Mesendoderm (in vitro differentiated cells): Measurements from ENCODE around the gene CDC42EP1.
"Not testable (repeated sequence)": the region's sequence is repeated elsewhere in the genome, so short reads cannot be mapped to it uniquely, and the experiment has no call there.

Experiments used
- DNase-seq: peaks from one replicate; pipeline ENCODE4 v3.0.0; 2013
- H2AK5ac ChIP-seq: 2 replicates; pipeline ENCODE4 v1.6.1; 2013; ENCODE audit warnings: low read length, inconsistent platforms
- H2BK120ac ChIP-seq: 2 replicates; pipeline ENCODE4 v1.6.1; 2013; ENCODE audit warnings: low read depth, mild to moderate bottlenecking, low read length, moderate library complexity, mixed read lengths
- H2BK15ac ChIP-seq: replicated peaks from 2 replicates; pipeline ENCODE4 v1.6.1; 2013; ENCODE audit warnings: low read depth, mild to moderate bottlenecking, moderate library complexity
- H2BK5ac ChIP-seq: 2 replicates; pipeline ENCODE4 v1.6.1; 2013; ENCODE audit warnings: low read length, inconsistent platforms
- H3K18ac ChIP-seq: 2 replicates; pipeline ENCODE4 v1.6.1; 2013; ENCODE audit warnings: mild to moderate bottlenecking, low read length, mixed read lengths
- H3K23ac ChIP-seq: one replicate; pipeline ENCODE4 v1.6.1; 2013; ENCODE audit warnings: low read length
- H3K27ac ChIP-seq: 2 replicates; pipeline ENCODE4 v1.5.1; 2013; ENCODE audit warnings: low read depth, mild to moderate bottlenecking, inconsistent platforms, low read length, moderate library complexity
- H3K27me3 ChIP-seq: 2 replicates; pipeline ENCODE4 v1.6.1; 2013; ENCODE audit warnings: low read length, control low read depth, mild to moderate bottlenecking, inconsistent platforms; ENCODE audit not compliant: insufficient read depth, poor library complexity
- H3K36me3 ChIP-seq: 2 replicates; pipeline ENCODE4 v1.6.1; 2013; ENCODE audit warnings: low read length, inconsistent platforms; ENCODE audit not compliant: control insufficient read depth, insufficient read depth
- H3K4ac ChIP-seq: one replicate; pipeline ENCODE4 v1.6.1; 2013; ENCODE audit warnings: low read depth, mild to moderate bottlenecking, low read length, moderate library complexity
- H3K4me1 ChIP-seq: 2 replicates; pipeline ENCODE4 v1.6.1; 2013; ENCODE audit warnings: low read depth, low read length, inconsistent platforms; ENCODE audit not compliant: control insufficient read depth
- H3K4me2 ChIP-seq: 2 replicates; pipeline ENCODE4 v1.6.1; 2013; ENCODE audit warnings: low read length
- H3K4me3 ChIP-seq: 2 replicates; pipeline ENCODE4 v1.5.1; 2013; ENCODE audit warnings: mild to moderate bottlenecking, low read length
- H3K56ac ChIP-seq: one replicate; pipeline ENCODE4 v1.6.1; 2013; ENCODE audit warnings: low read length
- H3K79me1 ChIP-seq: 2 replicates; pipeline ENCODE4 v1.6.1; 2013; ENCODE audit warnings: low read length, inconsistent platforms
- H3K79me2 ChIP-seq: 2 replicates; pipeline ENCODE4 v1.6.1; 2013; ENCODE audit warnings: mild to moderate bottlenecking, low read length; ENCODE audit not compliant: control insufficient read depth, insufficient read depth
- H3K9ac ChIP-seq: 2 replicates; pipeline ENCODE4 v1.6.1; 2013; ENCODE audit warnings: low read length, inconsistent platforms
- H4K5ac ChIP-seq: one replicate; pipeline ENCODE4 v1.6.1; 2013; ENCODE audit warnings: low read length
- H4K8ac ChIP-seq: one replicate; pipeline ENCODE4 v1.6.1; 2013; ENCODE audit warnings: low read depth, mild to moderate bottlenecking, control low read depth, low read length, moderate library complexity
- WGBS: extraction: QIAGEN DNeasy Blood & Tissue Kit; methylation state at CpG from one replicate; pipeline ENCODE4 v1.1.7; 2013; ENCODE audit warnings: low lambda C conversion rate, missing lambda C conversion rate; ENCODE audit not compliant: insufficient coverage; ENCODE audit errors: extremely low coverage; 5-methylcytosine and 5-hydroxymethylcytosine counted together

Gene CDC42EP1

DNA sequence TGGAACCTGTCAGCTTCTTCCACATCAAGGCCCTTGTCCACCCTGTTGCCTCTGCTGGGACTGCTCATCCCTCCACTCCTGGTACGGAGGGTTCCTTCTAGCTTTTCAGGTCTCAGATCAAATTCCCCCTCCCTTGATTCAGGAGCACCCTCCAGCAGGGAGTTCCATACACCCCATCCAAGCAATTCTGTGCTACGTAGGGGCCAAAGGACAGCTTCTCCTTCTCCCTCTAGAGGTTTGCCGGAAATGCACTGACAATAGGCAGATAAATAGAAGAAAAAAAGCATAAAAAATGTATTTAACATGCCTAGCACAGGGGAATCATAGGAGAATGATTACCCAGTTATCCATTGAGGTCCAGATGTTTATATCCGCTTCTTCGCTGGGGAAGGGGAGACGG, 37.8 kb upstream of the CDC42EP1 start:
- H3K79me1 ChIP-seq, result no peaks in the 10 kb centered on the region
- H4K5ac ChIP-seq, result no peak overlapping the region
- no peaks in the 10 kb centered on the region for H3K79me2 ChIP-seq
- no peak overlapping the region for H3K18ac ChIP-seq
- no peak overlapping the region for H2BK15ac ChIP-seq
- no peak overlapping the region for H2AK5ac ChIP-seq
- H3K27me3 ChIP-seq, result peaks cover 2% of the 10 kb centered on the region
- H3K23ac ChIP-seq, result no peak overlapping the region
- H3K56ac ChIP-seq, result no peak overlapping the region
- no peaks in the 10 kb centered on the region for H3K4me1 ChIP-seq
- no peak overlapping the region for H3K9ac ChIP-seq
- H3K4me3 ChIP-seq, result no peak overlapping the region
- no peak overlapping the region for H3K4ac ChIP-seq
- no peak overlapping the region for H2BK5ac ChIP-seq
- no peak overlapping the region for H2BK120ac ChIP-seq
- no peak for DNase-seq
- H3K36me3 ChIP-seq, result no peaks in the 10 kb centered on the region
- H3K27ac ChIP-seq, result no peak overlapping the region
- H3K4me2 ChIP-seq, result no peak overlapping the region
- no peak overlapping the region for H4K8ac ChIP-seq
- WGBS, result no CpG with 5 or more reads among the region's 6 CpGs

DNA sequence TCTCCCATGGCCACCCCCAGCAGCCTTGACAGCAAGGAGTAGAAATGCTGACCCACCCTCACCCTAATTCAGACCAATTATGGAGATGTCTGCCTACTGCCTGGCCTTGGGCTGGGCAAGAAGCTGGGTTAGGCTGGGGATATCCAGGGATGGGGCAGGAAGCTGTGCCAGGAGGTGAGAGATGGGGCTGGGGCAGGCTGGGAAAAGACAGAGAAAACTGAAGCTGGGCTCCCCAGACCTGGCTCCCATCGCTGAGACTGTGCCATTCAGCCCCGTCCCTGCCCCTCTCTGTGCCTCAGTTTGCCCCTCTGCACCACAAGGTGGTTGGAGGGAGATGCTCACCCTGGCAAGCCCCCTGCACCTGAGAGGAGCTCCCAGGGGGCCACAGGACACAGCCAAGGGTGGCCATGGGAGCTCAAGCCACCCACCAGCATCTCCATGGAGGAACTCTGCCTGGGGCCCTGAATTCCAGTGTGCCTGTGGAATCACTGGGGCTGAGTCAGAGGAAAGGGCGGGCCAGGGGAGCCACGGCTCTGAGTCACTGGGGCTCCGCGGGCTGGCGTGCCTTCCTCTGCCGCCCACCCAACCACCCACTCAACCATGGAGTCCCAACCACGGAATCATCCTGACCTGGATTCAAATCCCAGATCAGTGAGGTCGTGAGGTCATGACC, 35.1 kb upstream of the CDC42EP1 start:
- Histone ChIP-seq H2BK120ac (no peak overlapping the region), H4K5ac (no peak overlapping the region), H3K36me3 (no peaks in the 10 kb centered on the region), H3K4ac (no peak overlapping the region), H3K4me1 (no peaks in the 10 kb centered on the region), H2AK5ac (no peak overlapping the region), H3K79me1 (no peaks in the 10 kb centered on the region), H3K23ac (no peak overlapping the region), H2BK15ac (no peak overlapping the region), H3K9ac (no peak overlapping the region), H3K27me3 (no peaks in the 10 kb centered on the region), H3K79me2 (no peaks in the 10 kb centered on the region), H3K18ac (no peak overlapping the region), H2BK5ac (no peak overlapping the region), H3K56ac (no peak overlapping the region), H3K4me3 (no peak overlapping the region), H3K4me2 (no peak overlapping the region), H4K8ac (no peak overlapping the region), H3K27ac (no peak overlapping the region)
- DNase-seq, result peak; percentile 56
- WGBS, result no CpG with 5 or more reads among the region's 10 CpGs

DNA sequence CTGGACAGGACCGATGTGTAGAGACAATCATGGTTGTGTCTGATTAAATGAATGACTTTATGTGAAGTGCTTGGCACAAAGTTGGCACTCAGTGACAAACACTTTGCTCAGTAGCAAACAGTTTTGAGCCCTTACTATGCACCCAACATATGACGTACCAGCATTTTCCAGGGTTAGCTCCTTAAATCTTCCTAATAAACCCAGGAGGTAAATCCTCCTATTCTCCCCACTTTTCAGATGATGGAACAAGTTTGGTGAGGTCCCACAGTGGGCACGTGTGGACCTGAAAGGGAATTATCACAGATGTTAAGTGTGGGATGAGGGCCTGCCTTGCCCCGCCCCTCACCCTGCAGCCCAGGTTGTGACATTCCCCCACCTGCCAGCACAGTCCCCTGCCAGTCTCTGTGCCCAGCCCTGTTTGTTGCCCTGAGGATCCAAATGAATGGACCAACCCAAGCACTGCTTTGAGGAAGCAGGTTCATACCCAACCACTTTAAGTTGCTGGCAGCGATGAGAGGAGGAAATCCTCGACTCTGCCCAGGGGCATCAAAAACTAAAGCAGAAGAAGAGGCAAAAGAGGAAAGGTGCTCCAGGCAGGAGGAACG, 34.4 kb upstream of the CDC42EP1 start:
- Histone ChIP-seq H4K5ac (no peak overlapping the region), H3K4ac (no peak overlapping the region), H3K4me2 (no peak overlapping the region), H4K8ac (no peak overlapping the region), H2BK15ac (no peak overlapping the region), H3K79me1 (no peaks in the 10 kb centered on the region), H2BK120ac (no peak overlapping the region), H3K23ac (no peak overlapping the region), H2AK5ac (no peak overlapping the region), H3K27me3 (no peaks in the 10 kb centered on the region), H3K36me3 (no peaks in the 10 kb centered on the region), H3K79me2 (no peaks in the 10 kb centered on the region), H3K56ac (no peak overlapping the region), H3K18ac (no peak overlapping the region), H3K9ac (no peak overlapping the region), H3K4me1 (no peaks in the 10 kb centered on the region), H3K4me3 (no peak overlapping the region), H2BK5ac (no peak overlapping the region), H3K27ac (no peak overlapping the region)
- WGBS, result no CpG with 5 or more reads among the region's 7 CpGs
- DNase-seq, result no peak

DNA sequence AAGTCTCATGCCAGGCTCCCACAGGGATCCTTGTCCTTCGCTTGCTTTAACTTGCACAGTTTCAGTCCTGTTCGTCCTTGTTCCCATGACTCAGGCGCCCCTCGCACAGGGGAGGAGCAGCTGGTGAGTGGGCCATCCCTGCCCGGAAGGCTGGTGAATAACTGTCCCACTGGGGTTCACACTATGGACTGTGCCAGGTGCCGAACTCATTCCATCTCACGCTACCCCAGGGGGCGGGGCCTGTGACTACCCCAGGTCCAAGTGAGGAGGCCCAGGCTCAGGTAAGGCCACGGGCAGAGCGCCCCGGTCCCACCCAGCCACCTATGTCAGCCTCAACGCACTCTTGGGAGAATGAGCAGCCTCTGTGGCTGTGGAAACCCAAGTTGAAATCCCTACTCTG, 33.9 kb upstream of the CDC42EP1 start:
- Histone ChIP-seq H2BK5ac (no peak overlapping the region), H3K79me1 (no peaks in the 10 kb centered on the region), H2AK5ac (no peak overlapping the region), H3K27me3 (no peaks in the 10 kb centered on the region), H3K36me3 (no peaks in the 10 kb centered on the region), H2BK15ac (no peak overlapping the region), H3K4ac (no peak overlapping the region), H3K23ac (no peak overlapping the region), H3K18ac (no peak overlapping the region), H3K4me1 (no peaks in the 10 kb centered on the region), H3K79me2 (no peaks in the 10 kb centered on the region), H3K4me2 (no peak overlapping the region), H3K56ac (no peak overlapping the region), H2BK120ac (no peak overlapping the region), H3K4me3 (no peak overlapping the region), H3K27ac (no peak overlapping the region), H4K8ac (no peak overlapping the region), H3K9ac (no peak overlapping the region), H4K5ac (no peak overlapping the region)
- DNase-seq, result no peak
- no CpG with 5 or more reads among the region's 12 CpGs for WGBS

DNA sequence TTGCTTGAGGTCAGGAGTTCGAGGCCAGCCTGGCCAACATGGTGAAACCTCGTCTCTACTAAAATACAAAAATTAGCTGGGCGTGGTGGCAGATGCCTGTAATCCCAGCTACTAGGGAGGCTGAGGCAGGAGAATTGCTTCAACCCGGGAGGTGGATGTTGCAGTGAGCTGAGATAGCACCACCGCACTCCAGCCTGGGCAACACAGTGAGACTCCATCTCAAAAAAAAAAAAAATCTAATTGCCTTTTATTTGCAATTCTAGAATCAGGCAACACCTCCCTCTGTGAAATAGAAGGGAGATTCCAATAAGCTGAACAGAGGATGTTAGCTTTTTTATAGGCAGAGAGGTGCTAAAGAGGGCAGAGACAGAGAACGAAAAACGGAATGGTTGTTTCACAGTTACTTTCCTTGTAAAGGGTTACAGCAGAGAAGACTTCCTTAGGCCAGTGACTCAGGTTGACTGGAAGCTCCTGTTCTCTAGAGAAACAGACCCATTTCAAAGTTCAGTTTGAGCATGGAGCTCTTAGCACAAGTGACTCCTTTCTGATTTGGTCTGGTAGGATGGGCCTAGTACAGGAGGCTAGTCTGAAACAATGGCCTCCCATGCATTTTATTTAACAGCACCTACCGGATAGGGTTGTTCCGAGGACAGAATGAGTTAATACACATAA, 33.1 kb upstream of the CDC42EP1 start:
- not testable (repeated sequence) for H3K36me3 ChIP-seq, H2BK5ac ChIP-seq, H3K4me3 ChIP-seq, H3K79me2 ChIP-seq, H2BK120ac ChIP-seq, H3K4ac ChIP-seq, H3K27ac ChIP-seq, H3K18ac ChIP-seq, H3K4me1 ChIP-seq, H3K23ac ChIP-seq, H3K79me1 ChIP-seq, H4K5ac ChIP-seq, H2BK15ac ChIP-seq, H3K27me3 ChIP-seq, H3K56ac ChIP-seq, H3K9ac ChIP-seq, DNase-seq, H3K4me2 ChIP-seq, H4K8ac ChIP-seq, H2AK5ac ChIP-seq
- no CpG with 5 or more reads among the region's 9 CpGs for whole genome bisulfite sequencing
